A673 (cell line): ENCODE data around the gene CASKIN2.

Experiments
- CTCF ChIP-seq: fragments of 300-800, 200-600 bp; sonication (generic); conservative IDR thresholded peaks from 2 replicates; pipeline ENCODE4 v1.5.1; 2017; ENCODE audit warnings: low read depth, mild to moderate bottlenecking, antibody characterized with exemption, low read length, moderate library complexity, mixed read lengths
- EZH2 ChIP-seq: fragments of 200-600 bp; sonication (generic); IDR thresholded peaks from 2 replicates; pipeline ENCODE4 v1.6.1; 2017; ENCODE audit warnings: borderline replicate concordance, low read depth, mild to moderate bottlenecking, mixed read lengths, antibody characterized with exemption, low read length; ENCODE audit not compliant: poor library complexity, severe bottlenecking

DNA sequence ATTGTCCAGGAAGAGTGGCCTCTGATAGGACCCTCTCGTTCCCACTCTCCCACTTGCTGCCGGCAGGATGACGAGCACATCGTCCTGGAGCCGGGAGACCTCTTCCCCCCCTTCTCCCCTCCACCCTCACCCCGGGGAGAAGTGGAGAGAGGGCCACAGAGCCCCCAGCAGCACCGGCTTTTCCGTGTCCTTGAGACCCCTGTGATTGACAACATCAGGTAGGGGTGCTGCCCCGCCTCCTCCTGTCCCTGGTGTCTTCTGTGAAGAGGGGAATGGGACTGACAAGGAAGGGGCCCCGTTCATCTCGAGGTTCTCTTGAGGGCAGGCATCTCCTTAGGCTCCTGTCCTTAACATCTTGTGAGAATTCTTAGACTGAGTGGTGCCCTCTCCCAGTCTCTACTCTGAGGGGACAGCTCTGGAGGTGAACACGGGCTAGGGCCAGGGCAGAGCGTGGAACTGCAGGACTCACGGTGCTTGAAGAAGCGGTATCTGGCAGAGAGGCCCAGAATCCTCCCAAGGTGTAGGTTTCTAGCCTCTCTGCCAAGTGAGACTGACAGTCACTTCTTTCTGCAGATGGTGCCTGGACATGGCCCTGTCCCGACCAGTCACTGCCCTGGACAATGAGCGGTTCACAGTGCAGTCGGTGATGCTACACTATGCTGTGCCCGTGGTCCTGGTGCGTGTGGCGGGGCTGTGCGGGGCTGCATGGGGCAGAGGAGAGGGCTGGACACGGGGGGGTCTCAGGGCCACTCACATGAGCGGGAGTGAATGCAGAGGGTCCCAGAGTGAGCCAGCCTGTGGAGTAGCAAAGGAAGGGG is 26.4 kb downstream of the CASKIN2 start:
- TF ChIP-seq CTCF (no peak), EZH2 (no peak)
